K562 treated with DMSO at 1 percent for 24 hours (cell line): Measurements from ENCODE around the gene LURAP1L. TPM values are rescaled to one million over a fixed set of nuclear protein-coding genes. Genes with fewer than 3 reads are reported as not detected.

Experiments
- total RNA-seq: library from RNA; unstranded; fragments of 300-600 nt; gene quantifications from 2 replicates; pipeline ENCODE4 v1.2.3, GENCODE V29; 2022; ENCODE audit warnings: low read depth; ENCODE audit not compliant: insufficient read depth

Gene LURAP1L
- 0.15 TPM in 1 of 2 replicates, not detected in the other for total RNA-seq

DNA sequence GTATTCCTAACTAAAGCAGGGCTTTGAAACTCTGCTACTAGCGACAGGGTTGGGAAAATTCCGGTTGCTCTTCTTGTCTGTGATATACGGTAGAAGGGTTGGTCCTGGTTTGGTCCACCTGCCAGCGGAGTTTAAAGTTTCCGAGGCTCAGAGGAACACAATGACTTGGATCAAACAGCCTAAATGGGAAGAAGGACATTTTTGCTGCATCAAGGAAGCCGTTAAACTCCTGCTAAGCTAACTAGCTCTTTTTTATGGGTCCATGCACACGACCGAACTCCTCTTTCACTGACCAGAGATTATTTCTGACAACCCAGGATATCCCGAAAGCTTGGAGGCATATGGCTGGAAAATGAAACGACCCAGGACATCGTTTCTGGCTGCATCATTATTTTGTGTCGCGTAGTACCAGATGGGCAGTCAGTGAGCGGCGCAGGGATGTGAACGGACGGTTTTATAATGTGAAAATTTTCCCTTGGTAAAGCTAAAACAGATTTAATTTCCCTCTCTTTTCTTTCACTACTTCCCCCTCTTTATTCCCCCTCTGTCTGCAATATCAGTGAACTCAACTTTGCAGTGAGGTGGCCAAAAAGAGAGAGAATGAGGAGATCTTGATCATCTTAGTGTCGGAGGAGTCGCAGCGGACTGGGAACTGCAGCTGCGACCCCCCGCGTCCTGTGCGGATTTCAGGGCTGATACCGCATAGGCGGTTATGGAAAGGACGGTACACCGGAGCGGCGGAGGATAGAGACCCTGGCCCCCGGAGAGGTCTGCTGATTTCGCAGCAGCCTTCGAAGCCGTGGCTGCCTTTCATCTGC lies at the start of gene LURAP1L:
TSS of gene LURAP1L (plus strand) at position 160 of the 818 bp plus-strand sequence. CDS start 696 bp downstream, outside the sequence.

Other genes with a start within 250 kb of the LURAP1L start
- gene TYRP1, start 81.6 kb upstream of the LURAP1L start, total RNA-seq, result not detected in 2 replicates